Measurements from ENCODE around the gene ACSM5.

ACSM5 gene

DNA sequence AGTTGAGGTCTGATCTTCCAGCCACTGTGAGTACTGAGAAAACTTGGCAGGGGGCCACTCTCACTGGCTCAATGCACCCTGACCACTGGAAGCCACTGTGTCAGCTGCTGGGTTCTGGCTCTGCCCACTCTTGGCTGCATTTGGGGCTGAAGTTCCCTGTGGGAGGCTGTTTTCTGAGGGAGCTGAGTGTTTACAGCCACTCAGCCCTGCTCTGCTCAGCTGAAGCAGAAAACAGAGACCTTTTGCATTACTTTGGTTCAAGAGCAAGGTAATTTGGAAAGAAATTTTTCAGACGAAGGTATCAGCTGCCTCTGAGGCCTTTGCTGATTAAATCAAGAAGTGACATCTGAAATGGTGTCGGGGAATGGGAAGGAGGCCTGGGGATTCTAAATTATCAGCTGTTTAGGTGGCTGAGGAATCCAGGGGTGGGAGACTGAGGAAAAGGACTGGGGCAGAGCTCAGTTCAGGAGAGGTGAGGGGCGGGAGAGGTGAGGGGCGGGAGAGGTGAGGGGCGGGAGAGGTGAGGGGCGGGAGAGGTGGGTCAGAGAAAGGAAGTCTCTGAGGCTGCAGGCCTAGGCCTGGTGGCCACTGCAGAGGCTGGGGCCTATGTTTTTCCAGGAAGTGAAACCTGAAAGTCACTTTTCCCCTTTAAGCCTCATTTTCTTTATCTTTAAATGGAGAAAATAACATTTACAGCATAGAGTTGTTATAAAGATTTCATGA lies at the start of gene ACSM5:
Gene ACSM5 (plus strand): TSS at position 137 of the 723 bp plus-strand sequence. CDS start 1,951 bp downstream, outside the sequence.
- no peak for DNase-seq

DNA sequence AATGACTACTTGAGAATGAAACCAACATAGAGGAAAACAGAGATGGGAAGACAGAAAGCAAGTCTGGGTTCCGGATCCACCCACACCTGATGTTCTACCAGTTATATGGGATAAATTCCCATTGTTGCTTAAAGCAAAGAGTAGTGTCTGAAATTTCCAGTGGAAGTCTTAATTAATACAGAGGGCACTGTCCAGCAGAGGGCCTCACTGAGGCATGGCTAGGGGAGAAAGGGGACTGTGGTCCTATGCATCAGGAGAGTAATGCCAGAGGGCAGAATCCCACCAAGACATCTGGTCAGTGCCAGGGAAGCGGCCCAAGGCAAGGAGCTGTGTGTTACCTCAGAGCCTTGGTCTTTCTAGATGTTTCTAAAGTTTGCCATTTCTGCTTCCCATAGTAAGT lies 49.3 kb upstream of the ACSM5 start:
- DNase-seq = no peak

- DNase-seq = no peak
These were observed 46.1 kb upstream of the ACSM5 start for GRCh38 chr16:20363191-20363590.

GRCh38 chr16:20364051-20364450 lies 45.3 kb upstream of the ACSM5 start:
- DNase-seq = no peak

- no peak for DNase-seq
These were observed 39.8 kb upstream of the ACSM5 start for GRCh38 chr16:20369452-20370054.

DNA sequence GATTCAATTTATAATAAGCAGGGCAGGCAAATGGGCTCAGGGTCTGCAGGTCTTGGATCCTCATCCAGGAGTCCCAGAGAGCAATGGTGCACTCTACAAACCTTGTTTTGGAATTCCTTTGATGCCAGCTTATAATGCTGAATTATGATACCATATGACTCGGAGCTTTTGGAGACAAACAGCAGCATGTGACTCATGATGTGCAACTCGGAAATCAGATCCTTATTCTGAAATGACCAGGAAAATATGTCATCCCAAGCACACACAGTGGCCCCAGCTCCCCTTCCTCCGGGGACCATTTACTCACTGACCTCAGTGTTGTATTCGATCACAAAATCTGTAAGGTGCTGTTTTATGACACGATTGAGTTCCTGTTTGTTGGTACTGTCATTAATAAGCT lies 36.6 kb upstream of the ACSM5 start:
- DNase-seq = no peak

DNA sequence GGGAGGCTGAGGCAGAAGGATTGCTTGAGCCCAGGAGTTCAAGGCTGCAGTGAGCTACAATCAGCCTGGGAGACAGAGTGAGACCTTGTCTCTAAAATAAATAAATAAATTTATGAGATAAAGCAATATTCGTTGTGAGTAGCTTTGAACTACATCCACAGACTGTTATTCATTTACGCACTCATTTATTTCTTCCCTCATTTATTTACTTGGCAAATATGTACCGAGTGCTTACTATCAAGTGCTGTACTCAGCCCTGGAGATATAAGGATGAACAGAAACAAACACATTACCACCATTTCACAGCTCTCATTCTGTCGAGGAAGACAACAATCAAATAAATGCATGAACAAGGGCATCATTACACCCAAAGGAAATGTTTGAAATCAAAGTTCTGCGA lies 32.2 kb upstream of the ACSM5 start:
- no peak for DNase-seq

DNA sequence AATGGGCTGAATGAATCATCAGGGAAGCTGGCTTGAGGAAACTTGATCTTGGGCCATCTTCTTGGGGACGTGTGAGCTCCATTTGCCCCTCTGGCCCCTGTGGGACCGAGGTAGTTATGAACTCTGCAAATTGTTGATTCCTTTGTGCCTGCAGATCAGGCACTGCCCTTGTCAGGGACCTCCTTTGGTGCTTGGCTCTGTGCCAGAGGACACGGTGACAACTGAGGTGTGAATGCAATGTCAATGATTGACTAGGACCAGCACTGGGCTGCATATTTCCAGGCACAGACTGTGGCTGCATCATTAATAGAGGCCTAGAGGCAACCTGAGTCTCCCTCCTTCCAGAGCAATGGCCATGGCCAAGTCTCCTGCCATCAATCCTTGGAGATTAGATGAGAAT lies 28.6 kb upstream of the ACSM5 start:
- no peak for DNase-seq

DNA sequence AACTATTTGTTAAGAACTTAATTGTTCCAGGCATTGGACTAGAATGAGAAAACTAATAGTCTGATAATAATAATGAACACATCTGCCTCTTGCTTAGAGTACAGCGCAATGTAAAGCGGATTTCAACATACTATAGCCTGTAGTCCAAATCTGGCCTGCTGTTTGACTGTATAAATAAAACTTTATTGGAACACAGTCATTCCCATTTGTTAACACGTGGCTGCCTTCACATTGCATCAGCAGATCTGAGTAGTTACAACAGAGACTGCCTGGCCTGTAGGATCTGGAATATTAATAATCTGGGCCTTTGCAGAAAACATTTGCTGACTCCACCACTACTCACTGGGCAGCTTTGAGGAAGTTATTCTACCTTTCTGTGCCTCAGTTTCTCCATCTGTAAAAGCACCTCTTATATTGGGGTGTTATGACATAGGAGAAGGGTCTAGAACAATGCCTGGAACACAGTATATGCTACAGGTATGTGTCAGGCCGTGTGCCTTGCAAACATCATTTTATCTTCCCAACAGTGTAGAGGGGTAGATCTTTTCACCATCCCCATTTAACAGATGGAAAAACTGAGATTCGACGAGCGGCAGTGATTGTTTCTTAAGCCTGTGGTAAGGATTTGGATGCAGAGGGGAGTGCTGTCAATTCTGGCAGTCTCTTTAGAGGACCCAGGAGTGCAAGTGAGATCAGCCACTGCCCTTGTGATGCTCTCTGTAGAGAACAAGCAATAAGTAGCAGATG lies 27.0 kb upstream of the ACSM5 start:
- no peak for DNase-seq

GRCh38 chr16:20383106-20384029 lies 26.0 kb upstream of the ACSM5 start:
- DNase-seq = peak; percentile 57 to 61

DNA sequence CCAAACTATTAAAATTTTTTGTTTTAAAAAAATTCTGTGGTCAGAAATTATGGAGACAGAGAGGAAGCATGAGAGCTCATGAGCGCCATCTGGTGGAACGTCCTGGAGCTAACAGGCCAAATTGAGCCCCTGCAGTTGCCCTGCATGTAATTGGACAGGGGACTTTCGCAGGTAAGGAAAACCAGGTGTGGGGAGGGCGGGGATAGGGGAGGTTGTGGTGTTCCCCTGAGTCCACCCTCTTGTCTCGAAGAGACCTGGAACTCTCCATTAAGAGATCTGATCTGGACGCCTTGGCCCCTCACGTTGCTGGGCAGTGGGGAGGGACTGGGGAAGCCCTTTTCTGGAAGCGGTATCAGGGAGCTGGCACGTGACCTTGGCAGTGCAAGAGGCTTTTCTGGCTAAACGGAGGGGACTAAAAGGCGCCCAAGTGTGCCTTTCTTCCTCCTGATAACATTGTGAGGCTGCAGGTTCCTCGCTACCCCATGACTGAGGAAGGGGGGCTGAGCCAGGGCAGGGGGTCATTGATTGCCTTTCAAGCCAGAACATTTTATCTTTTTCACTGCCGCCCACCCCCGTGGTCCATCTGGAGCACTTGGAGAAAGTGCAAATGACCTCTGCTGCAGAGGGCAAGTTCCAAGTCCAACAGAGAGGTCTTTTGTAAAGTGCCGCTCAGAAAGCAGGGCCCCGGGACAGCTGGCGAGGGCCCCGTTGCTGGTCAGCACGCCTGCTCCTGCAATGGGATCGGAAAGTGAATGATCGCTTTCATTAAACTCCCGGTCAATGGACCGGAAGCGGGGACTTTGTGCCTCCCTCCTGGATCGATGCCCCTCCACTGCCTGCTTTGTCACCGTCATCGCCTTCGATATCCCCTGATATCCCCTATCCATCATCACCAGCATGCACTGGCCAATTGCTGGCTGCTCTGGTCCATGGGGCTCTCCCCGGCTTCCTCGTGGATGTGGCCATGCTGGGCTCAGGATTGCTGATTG lies 23.2 kb upstream of the ACSM5 start:
- DNase-seq = peak; percentile 73

DNA sequence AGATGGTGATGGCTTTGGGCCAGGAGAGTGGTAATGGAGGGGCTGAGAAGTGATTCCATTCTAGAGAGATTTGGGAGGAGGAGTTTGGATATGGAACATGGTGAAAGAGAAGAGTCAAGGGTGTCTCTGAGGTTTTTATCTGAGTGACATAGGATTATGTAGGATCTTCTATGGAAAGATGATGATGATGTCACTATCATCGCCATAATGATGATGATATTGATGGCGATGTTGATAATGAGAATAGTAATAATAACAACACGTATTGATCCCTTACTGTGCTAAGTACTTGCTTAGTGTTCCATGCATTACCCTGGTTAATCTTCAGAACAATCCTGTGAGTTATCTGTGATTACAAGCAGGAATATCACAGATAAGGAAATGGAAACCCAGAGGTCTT lies 21.4 kb upstream of the ACSM5 start:
- DNase-seq = no peak

DNA sequence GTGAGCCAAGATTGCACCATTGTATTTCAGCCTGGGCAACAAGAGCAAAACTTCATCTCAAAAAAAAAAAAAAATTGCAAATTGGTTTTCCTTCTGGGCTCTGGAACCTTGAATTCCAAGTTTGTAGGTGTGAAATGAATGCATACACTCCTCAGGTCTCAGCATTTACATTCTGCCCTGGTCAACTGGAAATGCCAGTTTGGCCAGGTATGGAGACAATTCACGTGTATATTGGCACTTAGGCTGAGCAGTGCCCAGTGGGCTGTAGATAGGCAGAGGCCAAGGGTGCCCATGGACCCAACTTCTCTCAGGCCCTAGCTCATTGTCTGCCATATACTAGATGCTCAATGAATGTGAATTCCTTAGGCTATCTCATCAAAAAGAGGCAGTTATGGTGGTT lies 20.5 kb upstream of the ACSM5 start:
- DNase-seq = no peak

DNA sequence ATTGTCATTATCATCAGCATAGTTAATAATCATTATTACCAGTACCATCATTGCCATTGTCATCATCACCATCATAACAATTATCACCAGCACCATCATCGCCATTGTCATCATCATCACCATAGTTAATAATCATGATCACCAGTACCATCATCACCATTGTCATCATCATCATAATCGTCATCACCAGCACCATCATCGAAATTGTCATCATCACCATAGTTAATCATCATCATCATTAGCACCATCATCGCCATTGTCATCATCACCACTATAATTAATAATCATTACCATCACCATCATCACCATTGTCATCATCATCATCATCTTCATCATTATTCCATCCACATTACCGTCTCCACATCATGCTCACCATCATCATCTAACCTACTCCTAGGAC lies 18.3 kb upstream of the ACSM5 start:
- DNase-seq = no peak

- no peak for DNase-seq
These were observed 15.3 kb upstream of the ACSM5 start for GRCh38 chr16:20393801-20394577.

GRCh38 chr16:20395946-20396345 lies 13.4 kb upstream of the ACSM5 start:
- no peak for DNase-seq

GRCh38 chr16:20396846-20397467 lies 12.4 kb upstream of the ACSM5 start:
- DNase-seq = no peak

- DNase-seq = no peak
These were observed 11.8 kb upstream of the ACSM5 start for GRCh38 chr16:20397468-20398074.

GRCh38 chr16:20398603-20399002 lies 10.7 kb upstream of the ACSM5 start:
- DNase-seq = no peak

DNA sequence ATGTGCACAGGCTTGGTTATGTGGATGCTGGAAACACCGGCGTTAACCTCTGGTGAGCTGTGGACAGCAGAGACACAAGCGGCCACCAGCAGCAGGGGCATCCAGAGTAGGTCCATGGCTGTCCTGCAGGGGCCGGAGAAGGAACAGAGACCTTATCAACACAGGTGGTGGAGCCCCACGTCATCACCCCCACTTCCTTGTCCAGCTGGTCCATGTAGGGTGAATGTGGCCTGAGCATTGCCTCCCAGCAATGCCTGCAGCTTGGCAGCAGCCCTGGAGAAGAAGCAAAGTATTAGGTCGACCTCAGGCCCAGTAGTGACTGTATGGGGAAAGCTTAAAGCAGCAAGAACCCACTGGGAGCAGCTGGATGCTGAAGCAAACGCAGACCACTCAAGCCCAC lies 10.1 kb upstream of the ACSM5 start:
- no peak for DNase-seq

All from activated T-cell treated with anti-CD3 and anti-CD28 coated beads, Interleukin-2, amount 50 U/mL, for 48 hours (primary cell).